ENCODE data around the gene ERVW-1.
"Not testable (repeated sequence)": the region's sequence is repeated elsewhere in the genome, so short reads cannot be mapped to it uniquely, and the experiment has no call there.

ERVW-1 gene, protein sequence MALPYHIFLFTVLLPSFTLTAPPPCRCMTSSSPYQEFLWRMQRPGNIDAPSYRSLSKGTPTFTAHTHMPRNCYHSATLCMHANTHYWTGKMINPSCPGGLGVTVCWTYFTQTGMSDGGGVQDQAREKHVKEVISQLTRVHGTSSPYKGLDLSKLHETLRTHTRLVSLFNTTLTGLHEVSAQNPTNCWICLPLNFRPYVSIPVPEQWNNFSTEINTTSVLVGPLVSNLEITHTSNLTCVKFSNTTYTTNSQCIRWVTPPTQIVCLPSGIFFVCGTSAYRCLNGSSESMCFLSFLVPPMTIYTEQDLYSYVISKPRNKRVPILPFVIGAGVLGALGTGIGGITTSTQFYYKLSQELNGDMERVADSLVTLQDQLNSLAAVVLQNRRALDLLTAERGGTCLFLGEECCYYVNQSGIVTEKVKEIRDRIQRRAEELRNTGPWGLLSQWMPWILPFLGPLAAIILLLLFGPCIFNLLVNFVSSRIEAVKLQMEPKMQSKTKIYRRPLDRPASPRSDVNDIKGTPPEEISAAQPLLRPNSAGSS

DNA sequence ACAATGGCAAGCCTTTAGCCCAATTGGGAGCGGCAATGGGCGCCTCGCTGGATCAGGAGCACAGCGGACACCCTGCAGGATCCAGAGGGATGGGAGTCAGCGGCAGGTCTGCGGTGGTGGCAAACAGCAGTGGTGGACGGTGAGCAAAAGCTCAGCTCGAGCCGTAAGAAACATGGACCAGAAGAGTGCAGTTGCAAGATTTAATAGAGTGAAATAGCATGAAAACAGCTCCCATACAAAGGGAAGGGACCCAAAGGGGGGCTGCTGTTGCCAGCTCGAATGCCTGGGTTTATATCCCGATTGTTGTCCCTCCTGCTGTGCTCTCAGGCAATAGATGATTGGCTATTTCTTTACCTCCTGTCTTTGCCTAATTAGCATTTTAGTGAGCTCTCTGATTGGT is at the start of gene ERVW-1:
Gene ERVW-1, minus strand, starts transcription at position 266 of the 400 bp plus-strand sequence. CDS start 7,565 bp downstream, outside the sequence.
- in situ Hi-C loops (cut with MboI; ENCODE audit: low sequenced_read_pairs), result not testable (repeated sequence)

DNA sequence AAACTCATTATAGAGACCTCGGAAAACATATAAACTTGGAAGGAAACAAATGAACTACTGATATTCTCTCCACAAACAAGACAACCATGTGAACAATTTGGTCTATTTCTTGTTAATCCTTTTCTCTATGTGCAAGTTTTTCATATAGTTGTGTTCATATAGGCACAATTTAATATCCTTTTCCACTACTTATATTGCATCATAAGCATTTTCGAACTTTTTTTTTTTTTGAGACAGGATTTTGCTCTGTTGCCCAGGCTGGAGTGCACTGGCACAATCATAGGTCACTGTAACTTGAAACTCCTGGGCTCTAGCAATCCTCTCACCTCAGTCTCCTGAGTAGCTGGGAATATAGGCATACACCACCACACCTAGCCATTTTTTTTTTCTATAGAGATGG is 45.4 kb upstream of the ERVW-1 start:
- in situ Hi-C loops (cut with MboI; ENCODE audit: low sequenced_read_pairs), result no loop called here

DNA sequence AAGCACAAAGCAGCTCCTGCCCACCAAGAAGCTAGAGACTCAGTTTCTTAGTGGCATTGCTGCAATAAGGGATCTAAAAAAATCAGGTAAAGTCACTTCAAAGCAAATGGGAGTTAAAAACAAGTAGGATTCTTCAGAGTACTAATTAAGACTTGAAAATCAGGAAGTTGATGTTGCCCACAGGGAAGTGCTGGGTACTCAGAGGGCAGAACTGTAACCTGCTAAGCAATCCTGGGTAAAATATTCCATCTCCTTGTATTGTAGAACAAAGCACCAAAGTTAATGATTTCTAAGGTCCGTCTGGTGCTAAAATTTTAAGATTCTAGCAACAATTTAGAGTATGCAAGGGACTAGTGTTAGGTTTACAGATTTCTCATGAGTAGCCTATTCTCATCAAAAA is 42.3 kb upstream of the ERVW-1 start:
- in situ Hi-C loops (cut with MboI; ENCODE audit: low sequenced_read_pairs), result no loop called here

DNA sequence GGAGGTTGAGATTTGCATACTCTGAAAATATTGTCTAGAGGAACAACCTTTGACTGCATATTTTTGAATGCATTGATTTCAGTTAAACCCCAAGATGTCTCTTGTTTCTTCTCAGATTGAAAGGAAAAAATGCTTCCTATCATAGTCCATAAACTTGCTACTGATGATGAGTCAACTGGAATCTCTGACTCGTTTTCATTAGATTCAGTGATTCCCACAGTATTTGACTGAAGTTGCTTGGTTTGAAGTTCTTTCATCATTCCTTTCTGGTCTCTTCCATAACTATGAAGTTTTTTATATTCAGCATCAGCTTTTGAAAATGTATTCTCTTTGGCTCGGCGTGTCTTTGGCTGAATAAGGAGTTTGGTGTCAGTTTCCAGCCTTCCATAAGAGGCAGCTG is 39.9 kb upstream of the ERVW-1 start:
- in situ Hi-C loops (cut with MboI; ENCODE audit: low sequenced_read_pairs), result no loop called here

DNA sequence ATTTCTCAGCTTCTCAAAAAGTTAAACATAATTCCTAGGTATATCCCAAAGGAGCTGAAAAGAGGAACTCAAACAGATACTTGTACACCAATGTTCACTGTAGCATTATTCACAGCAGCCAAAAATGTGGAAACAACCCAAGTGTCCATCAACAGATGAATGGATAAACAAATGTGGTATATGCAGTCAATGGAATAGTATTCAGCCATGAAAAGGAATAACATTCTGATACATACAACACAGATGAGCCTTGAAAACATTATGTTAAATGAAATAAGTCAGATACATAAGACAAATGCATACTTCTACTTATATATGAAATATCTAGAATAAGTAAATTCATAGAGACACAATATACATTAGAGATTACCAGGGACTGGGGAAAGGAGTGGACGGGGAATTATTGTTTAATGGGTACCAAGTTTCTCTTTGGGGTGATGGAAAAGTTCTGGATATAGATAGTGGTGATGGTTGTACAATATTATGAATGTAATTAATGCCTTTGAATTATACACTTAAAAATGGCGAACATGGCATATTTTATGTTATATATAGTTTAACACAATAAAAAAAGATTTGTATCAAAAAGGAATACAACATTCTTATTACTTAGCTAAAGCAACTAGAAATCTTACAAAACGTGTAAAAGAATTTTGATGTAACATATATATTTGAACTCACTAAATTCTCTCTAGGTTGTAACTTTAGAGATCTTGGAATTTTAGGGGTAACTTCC is 35.6 kb upstream of the ERVW-1 start:
- in situ Hi-C loops (cut with MboI; ENCODE audit: low sequenced_read_pairs), result no loop called here

DNA sequence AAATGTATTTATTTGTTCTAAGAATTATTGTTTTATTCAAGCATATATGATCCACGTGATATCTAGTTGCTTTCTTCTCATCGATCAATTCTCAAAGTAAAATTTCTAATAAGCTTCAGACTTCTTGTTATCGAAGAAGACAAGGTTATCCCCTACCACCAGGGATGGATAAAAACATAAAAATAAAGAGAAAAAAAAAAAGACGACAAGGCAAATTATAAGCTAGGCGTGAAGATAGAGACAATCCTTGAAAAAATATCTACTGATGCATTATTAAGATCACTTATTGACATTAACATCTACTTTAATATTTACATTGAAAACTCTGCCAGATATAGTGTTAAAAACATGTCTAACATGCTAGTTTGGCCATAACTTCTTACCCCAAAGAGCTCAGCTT is 31.2 kb upstream of the ERVW-1 start:
- in situ Hi-C loops (cut with MboI; ENCODE audit: low sequenced_read_pairs), result no loop called here

DNA sequence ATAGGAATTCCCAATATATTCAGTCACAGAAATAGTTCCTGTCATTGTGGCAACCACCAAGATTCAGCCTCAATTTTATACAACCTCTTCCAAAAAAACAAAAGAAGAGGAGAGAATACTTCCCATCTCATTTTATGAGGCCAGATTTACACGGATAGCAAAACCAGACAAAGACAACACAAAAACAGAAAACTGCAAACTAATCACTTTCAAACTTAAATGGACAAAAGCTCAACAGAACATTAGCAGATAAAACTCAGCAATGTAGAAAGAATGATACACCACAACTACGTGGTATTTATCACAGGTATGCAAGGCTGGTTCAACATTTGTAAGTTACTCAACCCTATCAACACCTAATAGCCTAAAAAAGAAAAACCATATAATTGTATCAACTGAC is 28.6 kb upstream of the ERVW-1 start:
- in situ Hi-C loops (cut with MboI; ENCODE audit: low sequenced_read_pairs), result no loop called here

DNA sequence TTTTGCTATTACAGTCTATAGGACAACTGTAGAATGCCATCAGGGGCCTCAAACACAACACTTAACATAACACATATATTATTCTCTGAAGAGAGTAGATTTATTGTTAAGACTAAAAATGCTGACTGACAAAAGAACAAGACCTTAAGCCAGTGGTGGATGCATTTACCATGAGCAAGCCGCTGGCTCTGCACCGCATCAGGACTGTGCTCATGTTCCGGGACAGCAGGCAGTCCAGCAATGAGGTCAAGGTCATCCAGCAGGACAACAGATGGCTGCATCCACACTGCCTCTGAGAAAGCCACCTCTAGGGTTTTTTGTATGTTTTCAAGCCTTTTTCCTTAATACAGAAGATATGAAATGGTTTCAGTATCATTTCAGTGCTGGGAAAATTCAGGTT is 26.8 kb upstream of the ERVW-1 start:
- in situ Hi-C loops (cut with MboI; ENCODE audit: low sequenced_read_pairs), result no loop called here

DNA sequence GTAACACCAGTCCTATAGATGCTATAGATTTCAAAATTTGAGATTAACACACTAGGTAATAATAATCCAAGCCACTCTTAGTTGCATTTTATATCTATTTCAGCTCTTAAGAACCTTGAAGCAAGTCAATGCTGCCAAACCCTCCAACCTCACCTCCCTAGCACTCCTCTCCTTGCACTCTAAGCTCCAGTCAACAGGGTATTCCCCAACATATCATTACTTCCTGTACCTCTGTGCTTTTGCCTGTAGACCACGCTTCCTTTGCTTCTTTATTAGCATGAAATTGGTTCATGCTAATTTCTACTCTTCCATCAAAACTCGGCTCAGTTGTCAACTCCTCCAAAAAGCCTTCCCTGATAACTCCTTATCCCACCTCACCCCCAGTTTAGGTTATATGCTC is 26.0 kb upstream of the ERVW-1 start:
- in situ Hi-C loops (cut with MboI; ENCODE audit: low sequenced_read_pairs), result no loop called here

DNA sequence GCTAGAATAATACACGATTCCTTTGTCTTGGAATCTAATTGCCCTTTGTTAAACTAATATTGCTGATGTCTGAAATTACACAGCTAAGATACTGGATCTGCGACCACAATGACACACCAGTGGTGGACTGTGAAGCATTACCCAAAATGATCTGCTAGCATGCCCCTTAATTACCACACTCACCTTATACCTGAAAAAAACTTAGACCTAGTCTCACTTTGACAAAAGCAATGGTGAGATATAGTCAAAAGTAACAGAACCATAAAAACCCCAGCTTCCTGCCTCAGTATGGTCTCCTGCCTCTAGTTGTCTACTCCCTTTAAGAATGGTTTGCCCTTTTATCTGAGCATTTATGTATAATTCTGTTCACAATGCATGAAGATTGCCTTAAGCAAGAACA is 20.8 kb upstream of the ERVW-1 start:
- in situ Hi-C loops (cut with MboI; ENCODE audit: low sequenced_read_pairs), result no loop called here

DNA sequence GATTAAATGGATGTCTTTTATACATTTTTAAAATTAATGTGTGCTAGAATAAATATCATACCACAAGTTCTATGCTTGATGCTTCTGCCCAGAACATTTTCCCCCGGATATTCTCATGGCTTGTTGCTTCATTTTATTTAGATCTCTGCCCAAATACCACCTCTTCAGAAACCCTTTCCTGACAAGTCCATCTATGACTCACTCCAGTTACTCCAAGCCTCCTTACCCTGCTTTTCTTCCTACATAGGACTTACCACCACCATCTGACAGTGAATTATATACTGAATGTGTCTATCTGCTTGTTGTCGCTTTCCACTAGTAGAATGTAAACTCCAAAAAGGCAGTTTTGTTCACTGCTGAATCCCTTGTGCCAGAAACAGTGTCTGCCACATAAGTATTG is 19.1 kb upstream of the ERVW-1 start:
- in situ Hi-C loops (cut with MboI; ENCODE audit: low sequenced_read_pairs), result no loop called here

DNA sequence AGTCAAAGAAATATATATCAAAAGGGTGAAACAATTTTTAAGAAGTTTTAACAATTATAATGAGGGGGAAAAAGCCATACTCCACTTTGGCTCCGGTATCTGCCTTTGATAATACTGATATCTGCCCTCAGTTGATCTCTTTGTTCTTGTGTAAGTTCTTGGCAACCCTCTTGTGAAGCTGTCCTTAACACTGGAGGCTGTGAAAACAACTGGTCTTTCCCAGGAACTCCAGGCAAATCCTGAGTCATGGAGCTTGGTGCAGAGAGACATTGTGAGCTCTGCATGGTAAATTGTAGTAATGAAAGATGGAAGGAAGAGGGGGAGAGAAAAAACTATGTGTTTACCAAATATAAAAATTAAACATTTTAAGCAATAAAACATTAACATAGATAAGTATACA is 11.9 kb upstream of the ERVW-1 start:
- in situ Hi-C loops (cut with MboI; ENCODE audit: low sequenced_read_pairs), result no loop called here

DNA sequence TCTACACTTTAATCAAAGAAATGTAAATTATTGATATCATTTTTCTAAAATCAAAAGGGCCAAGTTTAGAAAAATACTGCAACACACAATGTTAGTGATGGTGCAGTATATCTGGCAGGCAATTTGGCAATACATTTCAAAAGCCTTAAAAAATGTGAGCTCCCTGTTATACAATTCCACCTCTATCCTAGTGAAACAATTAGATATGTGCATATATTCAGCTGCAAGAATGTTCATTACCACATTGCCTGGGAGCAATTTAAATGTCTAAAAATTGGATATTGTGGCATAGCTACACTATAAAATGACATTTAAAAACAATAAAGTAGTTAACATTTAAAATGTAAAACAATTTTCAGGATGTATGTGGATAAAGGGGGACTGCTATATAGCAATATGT is 10.1 kb upstream of the ERVW-1 start:
- in situ Hi-C loops (cut with MboI; ENCODE audit: low sequenced_read_pairs), result no loop called here

DNA sequence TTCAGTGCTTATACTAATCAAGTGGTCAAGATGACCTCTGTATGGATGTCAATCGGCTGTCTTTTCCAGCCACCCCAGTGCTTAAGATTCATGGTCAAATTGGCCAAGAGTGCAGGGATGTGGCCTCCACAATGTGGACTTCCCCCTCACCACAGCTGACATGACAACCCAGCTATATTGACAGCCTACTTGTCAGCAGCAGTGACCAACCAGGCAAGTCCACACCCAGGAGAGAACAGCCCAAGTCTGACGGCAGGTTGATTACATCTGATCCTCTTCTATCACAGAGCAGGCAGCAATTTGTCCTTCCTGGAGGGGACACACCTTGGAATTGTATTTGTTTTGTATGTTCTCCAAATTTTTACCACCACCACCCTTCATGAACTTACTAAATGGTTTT is 8.2 kb upstream of the ERVW-1 start:
- in situ Hi-C loops (cut with MboI; ENCODE audit: low sequenced_read_pairs), result no loop called here

DNA sequence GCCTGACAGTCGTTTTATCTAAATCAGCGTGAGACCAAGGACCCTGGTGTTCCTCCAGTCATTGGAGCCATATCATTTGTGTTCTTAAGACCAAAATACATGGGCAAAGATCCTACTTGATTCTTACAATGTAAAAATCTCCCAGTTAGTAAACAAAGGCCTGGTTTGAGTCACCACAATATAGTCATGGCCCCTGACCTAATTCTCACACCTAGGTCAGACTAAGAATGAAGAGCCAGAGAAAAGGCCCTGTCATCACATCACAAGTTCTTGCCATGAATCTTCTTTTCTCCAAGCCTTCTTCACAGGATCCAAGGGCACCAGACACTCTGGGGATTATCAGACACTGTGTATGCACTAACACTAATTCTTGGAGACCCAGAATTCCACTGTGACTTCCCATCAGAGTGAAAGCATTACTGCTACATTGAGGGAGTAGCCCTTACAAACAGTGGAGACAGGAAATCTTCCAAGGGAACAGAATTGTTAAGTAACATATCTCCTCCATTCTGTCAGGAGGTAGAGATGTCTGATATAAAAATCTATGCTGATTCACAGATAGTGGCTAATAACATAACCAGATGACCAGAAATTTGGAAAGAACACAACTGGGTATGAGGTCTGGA is 7.6 kb upstream of the ERVW-1 start:
- in situ Hi-C loops (cut with MboI; ENCODE audit: low sequenced_read_pairs), result no loop called here

DNA sequence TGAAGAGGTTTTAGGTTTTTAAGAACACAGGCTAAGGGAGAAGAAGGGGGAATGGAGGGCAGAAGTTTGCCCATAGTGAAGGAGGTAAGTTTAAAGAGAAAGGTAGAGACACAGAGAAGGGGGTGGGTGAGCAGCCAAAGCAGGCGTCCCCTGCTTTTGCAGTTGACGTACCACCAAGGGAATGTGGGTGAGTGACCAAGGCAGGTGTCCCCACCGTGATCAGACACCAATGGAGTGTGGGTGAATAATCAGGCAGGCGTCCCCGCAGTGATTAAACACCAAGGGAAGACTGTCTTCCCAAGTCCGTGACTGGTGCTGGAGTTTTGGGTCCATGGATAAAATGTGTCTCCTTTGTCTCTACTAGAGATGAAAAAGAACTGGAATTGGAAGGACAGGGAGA is 6.5 kb upstream of the ERVW-1 start:
- in situ Hi-C loops (cut with MboI; ENCODE audit: low sequenced_read_pairs), result not testable (repeated sequence)

DNA sequence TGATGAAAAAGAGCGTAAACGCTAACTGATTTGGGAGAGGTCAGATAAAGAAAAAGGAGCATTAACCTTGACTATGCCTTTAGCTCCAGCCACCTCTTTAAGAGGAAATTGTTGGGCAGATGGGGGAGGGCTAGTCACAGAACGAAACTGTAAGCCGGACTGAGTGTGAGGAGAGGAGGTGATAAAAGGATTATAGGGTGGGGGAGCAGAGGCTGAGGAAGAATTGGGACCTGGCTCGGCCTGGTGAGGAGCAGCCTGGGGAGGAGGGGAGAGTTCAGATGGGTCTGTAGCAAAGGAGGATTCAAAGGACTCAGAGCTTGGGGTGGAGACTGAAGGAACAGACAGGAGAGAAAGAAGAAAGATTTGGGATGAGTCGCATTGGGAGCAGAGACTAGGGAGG is 5.9 kb upstream of the ERVW-1 start:
- in situ Hi-C loops (cut with MboI; ENCODE audit: low sequenced_read_pairs), result not testable (repeated sequence)

DNA sequence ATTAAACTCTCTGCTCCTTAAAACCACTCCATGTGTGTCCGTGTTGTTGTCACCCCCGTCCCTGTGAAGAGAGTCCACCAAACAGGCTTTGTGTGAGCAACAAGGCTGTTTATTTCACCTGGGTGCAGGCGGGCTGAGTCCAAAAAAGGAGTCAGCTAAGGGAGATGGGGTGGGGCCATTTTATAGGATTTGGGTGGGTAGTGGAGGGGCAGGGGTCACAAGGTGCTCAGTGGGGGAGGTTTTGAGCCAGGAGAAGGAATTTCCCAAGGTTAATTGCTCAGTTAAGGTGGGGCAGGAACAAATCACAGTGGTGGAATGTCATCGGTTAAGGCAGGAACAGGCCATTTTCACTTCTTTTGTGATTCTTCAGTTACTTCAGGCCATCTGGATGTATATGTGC is 1.4 kb upstream of the ERVW-1 start:
- in situ Hi-C loops (cut with MboI; ENCODE audit: low sequenced_read_pairs), result not testable (repeated sequence)

DNA sequence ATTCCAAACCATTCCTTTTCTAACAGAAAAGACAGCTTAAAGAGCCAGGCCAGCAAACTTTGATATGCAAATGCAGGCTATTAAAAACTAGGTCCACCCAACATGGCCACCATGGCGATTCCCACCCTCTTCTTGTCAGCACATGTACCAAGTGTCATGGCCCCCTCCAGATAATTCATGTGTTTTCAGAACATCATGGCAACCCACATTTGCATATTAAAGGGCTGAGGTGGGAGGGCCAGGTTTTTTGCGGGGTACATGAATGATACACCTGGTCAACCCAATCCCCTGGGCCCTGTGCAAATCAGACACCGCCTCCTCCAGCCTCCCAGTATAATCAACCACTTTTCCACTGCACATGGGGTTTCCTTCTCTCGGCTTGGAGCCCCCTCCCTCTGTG is 965 bp upstream of the ERVW-1 start:
- in situ Hi-C loops (cut with MboI; ENCODE audit: low sequenced_read_pairs), result no loop called here

DNA sequence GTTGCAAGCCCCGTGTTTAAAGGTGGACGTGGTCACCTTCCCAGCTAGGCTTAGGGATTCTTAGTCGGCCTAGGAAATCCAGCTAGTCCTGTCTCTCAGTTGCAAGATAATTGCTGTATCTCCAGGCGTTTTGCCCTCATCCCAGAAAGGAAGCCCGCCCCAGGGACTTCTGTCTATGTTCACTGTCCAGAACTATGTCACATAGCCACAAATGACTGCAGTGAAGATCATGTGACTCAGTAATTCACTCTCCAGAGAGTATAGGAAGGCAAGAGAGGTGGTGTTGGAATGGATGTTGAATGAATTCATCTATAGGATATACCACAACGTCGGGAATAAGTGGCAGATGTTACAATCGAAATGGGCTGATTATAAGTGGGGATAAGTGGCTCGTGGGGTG is 349 bp upstream of the ERVW-1 start:
- in situ Hi-C loops (cut with MboI; ENCODE audit: low sequenced_read_pairs), result no loop called here

DNA sequence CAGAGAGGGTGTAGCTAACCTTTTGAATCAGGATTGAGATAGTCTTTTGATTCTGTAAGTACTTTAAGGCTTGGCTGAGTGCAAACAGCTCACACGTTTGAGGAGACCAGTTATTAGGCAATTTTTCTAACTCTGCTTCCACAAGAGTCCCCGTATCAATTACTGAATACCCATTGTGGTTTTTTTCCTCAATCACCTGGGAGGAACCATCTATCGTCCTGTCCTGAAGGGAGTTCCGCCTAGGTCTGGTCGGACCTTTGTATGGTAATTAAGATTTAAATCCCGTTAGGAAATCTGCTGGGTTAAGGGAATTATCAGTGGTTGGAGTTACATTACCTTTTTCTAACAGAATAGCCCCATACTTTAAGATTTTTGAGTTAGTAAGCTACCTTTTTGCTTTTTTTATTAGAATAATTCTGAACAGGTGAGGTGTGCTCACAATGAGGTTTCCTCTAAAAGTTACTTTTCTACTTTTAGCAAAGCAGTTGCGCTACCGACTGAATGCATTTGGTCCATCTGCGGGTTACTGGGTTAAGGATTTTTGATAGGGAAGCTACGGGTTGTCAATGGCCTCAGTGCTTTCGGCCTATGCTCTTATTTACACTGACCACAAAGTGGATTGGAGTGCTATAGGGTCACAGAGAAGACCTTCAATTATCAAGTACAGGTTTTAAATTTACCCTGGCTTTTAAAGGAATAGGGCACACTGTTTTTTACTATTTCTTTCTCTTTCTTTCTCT is 1.7 kb downstream of the ERVW-1 start:
- in situ Hi-C loops (cut with MboI; ENCODE audit: low sequenced_read_pairs), result not testable (repeated sequence)

All from HL-60/S4 (cell line).